Neural cell (in vitro differentiated cells): Measurements from ENCODE around the gene RPL22. TPM values are rescaled to one million over a fixed set of nuclear protein-coding genes. Genes with fewer than 3 reads are reported as not detected.

ENCODE experiments used
- H2AFZ ChIP-seq: fragments of 200-600, 300-800 bp; sonication (generic), shearing (Covaris generic); 2 replicates; pipeline ENCODE4 v1.6.0; 2014; ENCODE audit warnings: low read depth, mild to moderate bottlenecking, antibody characterized with exemption, low read length, moderate library complexity
- H3F3A ChIP-seq: fragments of 200-600 bp; shearing (Covaris generic); 2 replicates; pipeline ENCODE4 v1.6.1; 2016; ENCODE audit warnings: mild to moderate bottlenecking, moderate library complexity, mixed read lengths, antibody characterized with exemption, low read length; ENCODE audit not compliant: insufficient read depth, poor library complexity, severe bottlenecking
- H3K27ac ChIP-seq: fragments of 200-600, 300-800 bp; sonication (generic), shearing (Covaris generic); 2 replicates; pipeline ENCODE4 v1.5.1; 2014; ENCODE audit warnings: mild to moderate bottlenecking, low read length, moderate library complexity
- H3K27me3 ChIP-seq: fragments of 300-800, 200-600 bp; sonication (generic), shearing (Covaris generic); 2 replicates; pipeline ENCODE4 v1.6.0; 2014; ENCODE audit warnings: mild to moderate bottlenecking, low read depth, low read length, moderate library complexity; ENCODE audit not compliant: insufficient read depth
- H3K36me3 ChIP-seq: fragments of 300-800, 200-600 bp; sonication (generic), shearing (Covaris generic); 2 replicates; pipeline ENCODE4 v1.5.1; 2014; ENCODE audit warnings: mild to moderate bottlenecking, antibody characterized with exemption, low read length, moderate library complexity; ENCODE audit not compliant: insufficient read depth
- H3K4me2 ChIP-seq: fragments of 300-800, 200-600 bp; sonication (generic), shearing (Covaris generic); 2 replicates; pipeline ENCODE4 v1.6.0; 2014; ENCODE audit warnings: mild to moderate bottlenecking, low read length
- H3K4me3 ChIP-seq: fragments of 300-800, 200-600 bp; sonication (generic), shearing (Covaris generic); 2 replicates; pipeline ENCODE4 v1.5.1; 2014; ENCODE audit warnings: mild to moderate bottlenecking, low read length, moderate library complexity
- H3K79me2 ChIP-seq: fragments of 200-600 bp; shearing (Covaris generic); replicated peaks from 2 replicates; pipeline ENCODE4 v1.6.0; 2014; ENCODE audit warnings: mild to moderate bottlenecking, low read length, moderate library complexity; ENCODE audit not compliant: insufficient read depth
- H3K9ac ChIP-seq: fragments of 300-800, 200-600 bp; sonication (generic), shearing (Covaris generic); 2 replicates; pipeline ENCODE4 v1.6.1; 2016; ENCODE audit warnings: mild to moderate bottlenecking, low read length, mixed read lengths
- H3K9me2 ChIP-seq: fragments of 200-600 bp; shearing (Covaris generic); 2 replicates; pipeline ENCODE4 v1.6.1; 2016; ENCODE audit warnings: mild to moderate bottlenecking, low read length, mixed read lengths; ENCODE audit not compliant: insufficient read depth
- H3K9me3 ChIP-seq: fragments of 200-600, 300-800 bp; sonication (generic), shearing (Covaris generic); 2 replicates; pipeline ENCODE4 v1.6.1; 2016; ENCODE audit warnings: mild to moderate bottlenecking, mixed run types, low read length, moderate library complexity, mixed read lengths
- H4K20me1 ChIP-seq: fragments of 200-600 bp; shearing (Covaris generic); 2 replicates; pipeline ENCODE4 v1.6.1; 2016; ENCODE audit warnings: mild to moderate bottlenecking, mixed run types; ENCODE audit not compliant: insufficient read depth
- CTCF ChIP-seq: fragments of 450-650 bp; IDR thresholded peaks from 2 replicates; pipeline ENCODE4 v1.5.1; 2014; ENCODE audit warnings: antibody characterized with exemption, mild to moderate bottlenecking, moderate library complexity; ENCODE audit not compliant: poor library complexity, severe bottlenecking
- EP300 ChIP-seq: fragments of 450-650 bp; conservative IDR thresholded peaks from 2 replicates; pipeline ENCODE4 v1.6.1; 2014; ENCODE audit warnings: antibody characterized with exemption, mild to moderate bottlenecking, moderate library complexity; ENCODE audit not compliant: poor library complexity, severe bottlenecking
- EZH2 ChIP-seq: fragments of 200-600, 300-800 bp; shearing (Covaris generic), sonication (generic); IDR thresholded peaks from 2 replicates; pipeline ENCODE4 v1.6.1; 2014; ENCODE audit warnings: antibody characterized with exemption, low read length, borderline replicate concordance, mild to moderate bottlenecking; ENCODE audit not compliant: insufficient read depth, poor library complexity, severe bottlenecking
- MXI1 ChIP-seq: fragments of 450-650 bp; conservative IDR thresholded peaks from 2 replicates; pipeline ENCODE4 v1.6.1; 2014; ENCODE audit warnings: antibody characterized with exemption, mild to moderate bottlenecking; ENCODE audit not compliant: poor library complexity, severe bottlenecking
- POLR2AphosphoS5 ChIP-seq: IDR thresholded peaks from 2 replicates; pipeline ENCODE4 v1.6.1; 2012
- RAD21 ChIP-seq: fragments of 450-650 bp; conservative IDR thresholded peaks from 2 replicates; pipeline ENCODE4 v1.6.1; 2014; ENCODE audit warnings: antibody characterized with exemption, mild to moderate bottlenecking, moderate library complexity
- REST ChIP-seq: IDR thresholded peaks from 2 replicates; pipeline ENCODE4 v1.6.1; 2012; ENCODE audit warnings: borderline replicate concordance
- SMC3 ChIP-seq: fragments of 450-650 bp; conservative IDR thresholded peaks from 2 replicates; pipeline ENCODE4 v1.6.1; 2014; ENCODE audit warnings: antibody characterized with exemption, mild to moderate bottlenecking, moderate library complexity; ENCODE audit not compliant: poor library complexity
- TAF1 ChIP-seq: IDR thresholded peaks from 2 replicates; pipeline ENCODE4 v1.6.1; 2012; ENCODE audit warnings: low read depth
- polyA plus RNA-seq: library from polyadenylated mRNA; depleted of rRNA; stranded (reverse); fragments of >200 nt; gene quantifications from 2 replicates; pipeline ENCODE4 v1.2.3, GENCODE V29; 2014

The RPL22 gene
- polyA plus RNA-seq, 1 donor from 2014 or later = 294 TPM

GRCh38 chr1:6180268-6180706 is 19.1 kb downstream of the RPL22 start, which contains the start of gene CHD5:
CHD5 (minus strand) TSS chr1:6180321; CDS start chr1:6180023, 298 bp downstream.
- Histone ChIP-seq H3K9me3 (no peaks in the 10 kb centered on the region), H3K36me3 (no peaks in the 10 kb centered on the region), H3K4me3 (peak within 1 kb of the TSS; percentile 82), H2AFZ (no peak within 1 kb of the TSS), H4K20me1 (no peaks in the 10 kb centered on the region), H3F3A (no peaks in the 10 kb centered on the region), H3K9me2 (no peaks in the 10 kb centered on the region), H3K4me2 (no peak within 1 kb of the TSS), H3K9ac (peak within 1 kb of the TSS; percentile 62), H3K27me3 (peaks cover 60% of the 10 kb centered on the region), H3K79me2 (no peaks in the 10 kb centered on the region), H3K27ac (no peak within 1 kb of the TSS)
- TF ChIP-seq RAD21 (no peak), TAF1 (no peak), SMC3 (no peak), POLR2AphosphoS5 (no peak), REST (no peak), EZH2 (no peak), EP300 (peak; percentile 29), MXI1 (no peak), CTCF (peak; percentile 44)

GRCh38 chr1:6179564-6180175 is 19.7 kb downstream of the RPL22 start:
- no peak overlapping the region for H2AFZ ChIP-seq
- TF ChIP-seq RAD21 = no peak
- TF ChIP-seq CTCF = no peak
- no peak for TF ChIP-seq TAF1
- TF ChIP-seq SMC3 = no peak
- no peak for TF ChIP-seq REST
- TF ChIP-seq MXI1 = no peak
- TF ChIP-seq EP300 = no peak
- no peaks in the 10 kb centered on the region for H3K79me2 ChIP-seq
- H3K27me3 ChIP-seq = peaks cover 62% of the 10 kb centered on the region
- H4K20me1 ChIP-seq = no peaks in the 10 kb centered on the region
- no peak overlapping the region for H3K27ac ChIP-seq
- H3K4me2 ChIP-seq = no peak overlapping the region
- H3K9me3 ChIP-seq = no peaks in the 10 kb centered on the region
- no peaks in the 10 kb centered on the region for H3F3A ChIP-seq
- H3K4me3 ChIP-seq = peak overlapping the region; percentile 82
- H3K9me2 ChIP-seq = no peaks in the 10 kb centered on the region
- peak overlapping the region; percentile 62 for H3K9ac ChIP-seq
- no peaks in the 10 kb centered on the region for H3K36me3 ChIP-seq
